DMS79 treated with DMSO at 0.1 percent for 48 hours (cell line): ENCODE results near the gene NLGN3.
"Not testable (repeated sequence)": the region's sequence is repeated elsewhere in the genome, so short reads cannot be mapped to it uniquely, and the experiment has no call there.

Source experiments
- DNase-seq: peaks from one replicate; lab custom pipeline; 2025; lab: John Stamatoyannopoulos, UW

Gene NLGN3

GRCh38 chrX:71169586-71169985 is 24.9 kb downstream of the NLGN3 start:
- DNase-seq, result no peak

- no peak for DNase-seq
Measured at GRCh38 chrX:71170660-71171059, 26.0 kb downstream of the NLGN3 start.

GRCh38 chrX:71171110-71171801 is 26.6 kb downstream of the NLGN3 start:
- no peak for DNase-seq

- DNase-seq, result no peak
Measured at GRCh38 chrX:71173440-71173839, 28.8 kb downstream of the NLGN3 start.

GRCh38 chrX:71174795-71175194 is 30.2 kb downstream of the NLGN3 start:
- no peak for DNase-seq

- no peak for DNase-seq
Measured at GRCh38 chrX:71175531-71175930, 30.9 kb downstream of the NLGN3 start.

GRCh38 chrX:71177327-71177726 is 32.7 kb downstream of the NLGN3 start:
- DNase-seq, result no peak

GRCh38 chrX:71178908-71179307 is 34.3 kb downstream of the NLGN3 start:
- peak; percentile 23 for DNase-seq

- not testable (repeated sequence) for DNase-seq
Measured at GRCh38 chrX:71180579-71181265, 36.1 kb downstream of the NLGN3 start.

GRCh38 chrX:71181558-71181909 is 36.9 kb downstream of the NLGN3 start:
- no peak for DNase-seq

GRCh38 chrX:71181910-71182799 is 37.5 kb downstream of the NLGN3 start:
- DNase-seq, result peak; percentile 91

GRCh38 chrX:71182871-71183270 is 38.2 kb downstream of the NLGN3 start:
- no peak for DNase-seq

GRCh38 chrX:71183341-71183740 is 38.7 kb downstream of the NLGN3 start:
- DNase-seq, result no peak

GRCh38 chrX:71184092-71184491 is 39.5 kb downstream of the NLGN3 start:
- DNase-seq, result no peak

GRCh38 chrX:71184803-71185495 is 40.3 kb downstream of the NLGN3 start:
- no peak for DNase-seq

GRCh38 chrX:71191248-71191647 is 46.6 kb downstream of the NLGN3 start:
- DNase-seq, result no peak

GRCh38 chrX:71195964-71196649 is 51.5 kb downstream of the NLGN3 start:
- no peak for DNase-seq

GRCh38 chrX:71198066-71198465 is 53.4 kb downstream of the NLGN3 start:
- DNase-seq, result no peak

- DNase-seq, result no peak
Measured at GRCh38 chrX:71199252-71200008, 54.8 kb downstream of the NLGN3 start.

GRCh38 chrX:71210816-71211215 is 66.2 kb downstream of the NLGN3 start:
- DNase-seq, result no peak

GRCh38 chrX:71212536-71212935 is 67.9 kb downstream of the NLGN3 start:
- DNase-seq, result no peak
